Gastrocnemius medialis (tissue), 4 donors: ENCODE data around the gene CCDC9B.

ENCODE experiments used
- POLR2A ChIP-seq, 2 donors: fragments of 450-650 bp; IDR thresholded peaks; one replicate each; pipeline ENCODE4 v1.6.1; 2017; ENCODE audit warnings: antibody characterized with exemption in 2 of 2, mild to moderate bottlenecking in 2 of 2, moderate library complexity in 2 of 2
- TF ChIP-seq, protein P1 (sequence below), 5 experiments: fragments of 450-650 bp in 3 of 5; fragments of 200-600 bp in 2 of 5; sonication (generic) in 2 of 5; IDR thresholded peaks in 4 of 5; conservative IDR thresholded peaks in 1 of 5; 1 replicate in 4 of 5; 2 replicates in 1 of 5; pipeline ENCODE4 v1.5.1; 2016 to 2019; ENCODE audit warnings: antibody characterized with exemption in 5 of 5, mild to moderate bottlenecking in 3 of 5, moderate library complexity in 3 of 5

DNA sequence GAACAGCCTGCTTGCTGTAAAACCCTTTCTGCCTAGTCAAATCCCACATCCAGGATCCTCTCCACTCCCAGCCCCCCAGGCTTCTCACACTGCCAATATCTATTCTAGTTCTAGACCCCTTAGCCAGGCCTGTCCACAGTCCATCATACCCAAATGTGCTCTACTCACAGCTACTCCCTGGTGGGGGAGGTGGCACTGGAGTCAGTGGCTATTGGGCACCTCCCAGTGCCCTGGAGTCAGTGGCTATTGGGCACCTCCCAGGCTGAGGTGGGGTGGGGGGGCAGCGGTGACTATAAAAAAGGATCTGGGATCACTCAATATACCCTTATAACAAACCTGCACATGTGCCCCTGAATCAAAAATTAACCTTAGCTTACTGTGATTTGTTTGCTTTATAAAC lies 16.5 kb upstream of the CCDC9B start:
- TF ChIP-seq, protein P1, sequence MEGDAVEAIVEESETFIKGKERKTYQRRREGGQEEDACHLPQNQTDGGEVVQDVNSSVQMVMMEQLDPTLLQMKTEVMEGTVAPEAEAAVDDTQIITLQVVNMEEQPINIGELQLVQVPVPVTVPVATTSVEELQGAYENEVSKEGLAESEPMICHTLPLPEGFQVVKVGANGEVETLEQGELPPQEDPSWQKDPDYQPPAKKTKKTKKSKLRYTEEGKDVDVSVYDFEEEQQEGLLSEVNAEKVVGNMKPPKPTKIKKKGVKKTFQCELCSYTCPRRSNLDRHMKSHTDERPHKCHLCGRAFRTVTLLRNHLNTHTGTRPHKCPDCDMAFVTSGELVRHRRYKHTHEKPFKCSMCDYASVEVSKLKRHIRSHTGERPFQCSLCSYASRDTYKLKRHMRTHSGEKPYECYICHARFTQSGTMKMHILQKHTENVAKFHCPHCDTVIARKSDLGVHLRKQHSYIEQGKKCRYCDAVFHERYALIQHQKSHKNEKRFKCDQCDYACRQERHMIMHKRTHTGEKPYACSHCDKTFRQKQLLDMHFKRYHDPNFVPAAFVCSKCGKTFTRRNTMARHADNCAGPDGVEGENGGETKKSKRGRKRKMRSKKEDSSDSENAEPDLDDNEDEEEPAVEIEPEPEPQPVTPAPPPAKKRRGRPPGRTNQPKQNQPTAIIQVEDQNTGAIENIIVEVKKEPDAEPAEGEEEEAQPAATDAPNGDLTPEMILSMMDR (IDR thresholded peaks at IDR 0.05 in 4 of 5, conservative IDR thresholded peaks at IDR 0.05 in 1 of 5), result no peak
- TF ChIP-seq POLR2A (IDR thresholded peaks at IDR 0.05), result no peak
